Lung (tissue), 12 donors: ENCODE measurements around the gene CPA2. TPM values are rescaled to one million over a fixed set of nuclear protein-coding genes. Genes with fewer than 3 reads are reported as not detected.

ENCODE experiments used
- ATAC-seq: fragments of 200-7000 bp; cut with Tn5 transposase; one replicate; pipeline ENCODE4 v1.9.1; 2020; ENCODE audit warnings: moderate number of reproducible peaks; ENCODE audit not compliant: insufficient read depth, low FRiP score
- DNase-seq, 3 donors: peaks; one replicate each; pipeline ENCODE4 v3.0.0-alpha.2; 2013 to 2017
- H3K27ac ChIP-seq, 2 donors: one replicate each; pipeline ENCODE4 v1.5.1; 2013; ENCODE audit warnings: mild to moderate bottlenecking in 2 of 2, moderate library complexity in 2 of 2, control low read depth in 1 of 2, inconsistent platforms in 1 of 2, low read depth in 1 of 2, low read length in 1 of 2
- H3K27me3 ChIP-seq, 3 donors: one replicate each; pipeline ENCODE4 v1.5.1; 2013; ENCODE audit warnings: low read length in 2 of 3; ENCODE audit not compliant: control insufficient read depth in 3 of 3, insufficient read depth in 3 of 3
- H3K36me3 ChIP-seq, 4 donors: one replicate each; pipeline ENCODE4 v1.5.1; 2013; ENCODE audit warnings: low read length in 4 of 4, mild to moderate bottlenecking in 1 of 4, moderate library complexity in 1 of 4; ENCODE audit not compliant: control insufficient read depth in 4 of 4, insufficient read depth in 4 of 4
- H3K4me1 ChIP-seq, 5 donors: one replicate each; pipeline ENCODE4 v1.5.1; 2013; ENCODE audit warnings: low read length in 5 of 5, mild to moderate bottlenecking in 2 of 5, moderate library complexity in 1 of 5; ENCODE audit not compliant: control insufficient read depth in 5 of 5, insufficient read depth in 5 of 5
- H3K4me3 ChIP-seq: one replicate; pipeline ENCODE4 v1.5.1; 2013; ENCODE audit warnings: mild to moderate bottlenecking, control low read depth, moderate library complexity
- H3K9ac ChIP-seq, 2 donors: one replicate each; pipeline ENCODE4 v1.5.1; 2013; ENCODE audit warnings: low read length in 2 of 2, control low read depth in 1 of 2; ENCODE audit not compliant: insufficient read depth in 1 of 2
- H3K9me3 ChIP-seq, 4 donors: one replicate each; pipeline ENCODE4 v1.5.1; 2013; ENCODE audit warnings: low read length in 3 of 4, mild to moderate bottlenecking in 1 of 4, moderate library complexity in 1 of 4; ENCODE audit not compliant: control insufficient read depth in 4 of 4, insufficient read depth in 3 of 4
- CTCF ChIP-seq: IDR thresholded peaks from 2 replicates; pipeline ENCODE4 v1.5.1; 2012; ENCODE audit warnings: mild to moderate bottlenecking; ENCODE audit errors: control extremely low read depth, extremely low read depth
- WGBS, 2 donors: extraction: QIAGEN DNeasy Blood & Tissue Kit; methylation state at CpG; one replicate each; pipeline ENCODE4 v1.1.7; 2013; 5-methylcytosine and 5-hydroxymethylcytosine counted together
- polyA plus RNA-seq, 2 donors: library from polyadenylated mRNA; stranded (reverse); fragments of 200-250 nt; gene quantifications; one replicate each; pipeline ENCODE4 v1.2.1, GENCODE V29; 2013
- total RNA-seq, 2 donors: library from RNA; depleted of rRNA in 1 of 2; stranded (reverse); fragments of >200 nt in 1 of 2; gene quantifications; one replicate each; pipeline ENCODE4 v1.2.1, GENCODE V29; 2014 to 2021
- donor health status: control.
- donor health status: control.
- donor health status: Bipolar disorder and iron deficiency.
- donor health status: healthy.
- donor health status: DM: yes; HTN: yes; CAD: no.

Gene CPA2
- total and polyA plus RNA-seq, 4 donors = 0.21 to 2.0 TPM; not detected in 2

DNA sequence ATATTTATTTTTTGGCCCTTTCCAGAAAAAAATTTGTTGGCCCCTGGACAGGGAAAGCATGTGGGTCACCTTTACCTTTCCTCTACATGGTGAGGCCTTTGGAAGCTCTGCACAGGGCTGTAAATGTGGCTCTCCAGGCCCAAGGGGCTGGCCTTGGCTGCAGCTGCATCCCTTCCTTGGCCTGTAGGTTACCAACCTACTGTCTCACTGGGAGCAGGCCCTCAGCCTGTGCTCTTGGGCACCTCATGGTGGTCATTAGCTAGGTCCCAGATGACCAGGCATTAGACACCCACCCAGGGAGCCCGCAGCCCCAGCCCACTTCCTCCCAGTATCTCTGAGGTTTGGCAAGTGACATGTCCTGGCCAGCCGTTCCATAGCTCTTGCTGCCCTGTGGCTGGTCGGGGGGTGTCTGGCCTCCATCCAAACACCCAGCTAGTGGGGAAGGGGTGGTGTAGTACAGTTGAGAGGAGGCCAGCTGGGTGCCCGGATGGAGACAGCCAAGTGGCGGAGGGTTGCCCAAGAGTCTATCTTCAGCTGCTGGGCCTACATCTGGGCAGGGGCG lies 70.8 kb downstream of the CPA2 start:
- ATAC-seq = no peak
- WGBS, 2 donors = 69 to 73% methylated on average over 6 of the region's 6 CpGs
- H3K4me1 ChIP-seq = no peaks in the 10 kb centered on the region

GRCh38 chr7:130338233-130338632 lies 71.6 kb downstream of the CPA2 start:
- Histone ChIP-seq H3K27ac (no peak overlapping the region), H3K9ac (no peak overlapping the region), H3K4me3 (no peak overlapping the region), H3K36me3 (no peaks in the 10 kb centered on the region), H3K27me3 (no peaks in the 10 kb centered on the region), H3K4me1 (no peaks in the 10 kb centered on the region), H3K9me3 (peaks cover 0 to 3% (median 0%) of the 10 kb centered on the region in 4 donors)
- ATAC-seq (no peak), DNase-seq (no peak)
- 91 to 93% methylated on average over 3 of the region's 3 CpGs for WGBS, 2 donors
- TF ChIP-seq CTCF = no peak

More for the DNA sequence above, 70.8 kb downstream of the CPA2 start:
- peaks cover 0 to 3% (median 0%) of the 10 kb centered on the region in 4 donors for H3K9me3 ChIP-seq
- no peak for TF ChIP-seq CTCF
- no peak overlapping the region for H3K27ac ChIP-seq
- H3K36me3 ChIP-seq = no peaks in the 10 kb centered on the region
- DNase-seq = no peak
- H3K9ac ChIP-seq = no peak overlapping the region
- no peak overlapping the region for H3K4me3 ChIP-seq
- H3K27me3 ChIP-seq = no peaks in the 10 kb centered on the region

Other genes with a start within 250 kb of the CPA2 start
- gene ZC3HC1, start 215.5 kb upstream of the CPA2 start, total RNA-seq = 10 to 100 TPM; 11.8 to 13.2 TPM
- gene ZC3HC1, start 215.5 kb upstream of the CPA2 start, polyA plus RNA-seq = 10 to 100 TPM in 1 of 2 donors, 1 to 10 TPM in 1; 10.0 to 11.6 TPM
- gene KLHDC10, start 196.3 kb upstream of the CPA2 start, total RNA-seq = 10 to 100 TPM; 37.4 to 56.9 TPM
- gene KLHDC10, start 196.3 kb upstream of the CPA2 start, polyA plus RNA-seq = 10 to 100 TPM; 10.4 to 12.8 TPM
- gene TMEM209, start 61.5 kb upstream of the CPA2 start, total RNA-seq = 10 to 100 TPM; 16.9 to 22.2 TPM
- gene TMEM209, start 61.5 kb upstream of the CPA2 start, polyA plus RNA-seq = 1 to 10 TPM; 8.3 to 8.4 TPM
- not detected for gene SSMEM1, start 59.0 kb upstream of the CPA2 start, total RNA-seq
- gene SSMEM1, start 59.0 kb upstream of the CPA2 start, polyA plus RNA-seq = not detected
- gene CPA4, start 26.3 kb downstream of the CPA2 start, total RNA-seq = 1 to 10 TPM in 1 of 2 donors, under 1 TPM in 1; 0.55 to 1.7 TPM
- 1 to 10 TPM in 1 of 2 donors, under 1 TPM in 1; 0.65 to 2.3 TPM for gene CPA4, start 26.3 kb downstream of the CPA2 start, polyA plus RNA-seq
- not detected for gene CPA5, start 78.0 kb downstream of the CPA2 start, total RNA-seq
- gene CPA5, start 78.0 kb downstream of the CPA2 start, polyA plus RNA-seq = under 1 TPM; 0.08 to 0.10 TPM
- gene CPA1, start 113.6 kb downstream of the CPA2 start, total RNA-seq = 10 to 100 TPM in 1 of 2 donors, under 1 TPM in 1; 0.80 to 12.5 TPM
- under 1 TPM; 0.31 to 0.66 TPM for gene CPA1, start 113.6 kb downstream of the CPA2 start, polyA plus RNA-seq
- gene CEP41, start 174.2 kb downstream of the CPA2 start, total RNA-seq = 10 to 100 TPM; 14.6 to 15.3 TPM
- gene CEP41, start 174.2 kb downstream of the CPA2 start, polyA plus RNA-seq = 1 to 10 TPM; 3.7 to 8.6 TPM
- gene MEST, start 225.2 kb downstream of the CPA2 start, total RNA-seq = 100 to 1,000 TPM in 1 of 2 donors, 10 to 100 TPM in 1; 47.9 to 195 TPM
- 10 to 100 TPM; 22.3 to 91.1 TPM for gene MEST, start 225.2 kb downstream of the CPA2 start, polyA plus RNA-seq